GM20431 (cell line): Measurements from ENCODE around the gene RPS24.

Experiments used
- in situ Hi-C: fragments of 300-500 bp; cut with MseI, MboI; formaldehyde crosslinking; loops from one replicate; pipeline ENCODE4 v1.15.0; 2020; ENCODE audit warnings: low sequenced_read_pairs; ENCODE audit not compliant: unreplicated experiment

RPS24 gene

DNA sequence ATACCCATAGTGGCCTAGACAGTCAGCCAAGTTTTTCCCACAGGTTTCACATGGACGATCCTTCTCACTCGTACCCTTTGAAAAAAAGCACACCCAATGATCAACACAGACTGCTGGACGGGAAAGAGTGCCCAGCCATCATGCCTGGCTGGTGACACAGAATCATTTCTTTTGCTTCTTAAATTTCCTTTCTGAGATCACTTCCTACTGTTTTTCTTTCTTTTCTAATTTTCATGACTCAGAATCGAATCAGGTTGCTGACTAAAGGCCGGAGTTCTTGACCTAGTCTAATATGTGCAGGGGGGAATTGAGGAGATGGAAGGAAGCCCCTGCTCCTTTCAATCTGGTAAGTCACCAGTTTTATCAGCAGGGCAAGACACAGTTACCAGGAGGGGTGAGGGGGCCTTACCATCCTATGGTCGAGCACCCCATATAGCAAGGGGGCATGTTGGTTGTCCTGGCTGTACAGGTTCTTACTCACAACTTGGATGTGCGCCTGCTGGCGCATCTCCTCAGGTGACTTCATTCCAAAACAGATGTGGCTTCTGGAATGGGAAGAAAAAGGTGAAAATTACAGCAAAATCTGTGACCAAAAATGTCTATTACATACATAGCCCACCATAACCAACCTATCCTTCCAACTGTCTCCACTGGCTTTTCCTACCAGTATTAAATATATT lies 7.8 kb upstream of the RPS24 start:
- in situ Hi-C loops, result no loop called here

DNA sequence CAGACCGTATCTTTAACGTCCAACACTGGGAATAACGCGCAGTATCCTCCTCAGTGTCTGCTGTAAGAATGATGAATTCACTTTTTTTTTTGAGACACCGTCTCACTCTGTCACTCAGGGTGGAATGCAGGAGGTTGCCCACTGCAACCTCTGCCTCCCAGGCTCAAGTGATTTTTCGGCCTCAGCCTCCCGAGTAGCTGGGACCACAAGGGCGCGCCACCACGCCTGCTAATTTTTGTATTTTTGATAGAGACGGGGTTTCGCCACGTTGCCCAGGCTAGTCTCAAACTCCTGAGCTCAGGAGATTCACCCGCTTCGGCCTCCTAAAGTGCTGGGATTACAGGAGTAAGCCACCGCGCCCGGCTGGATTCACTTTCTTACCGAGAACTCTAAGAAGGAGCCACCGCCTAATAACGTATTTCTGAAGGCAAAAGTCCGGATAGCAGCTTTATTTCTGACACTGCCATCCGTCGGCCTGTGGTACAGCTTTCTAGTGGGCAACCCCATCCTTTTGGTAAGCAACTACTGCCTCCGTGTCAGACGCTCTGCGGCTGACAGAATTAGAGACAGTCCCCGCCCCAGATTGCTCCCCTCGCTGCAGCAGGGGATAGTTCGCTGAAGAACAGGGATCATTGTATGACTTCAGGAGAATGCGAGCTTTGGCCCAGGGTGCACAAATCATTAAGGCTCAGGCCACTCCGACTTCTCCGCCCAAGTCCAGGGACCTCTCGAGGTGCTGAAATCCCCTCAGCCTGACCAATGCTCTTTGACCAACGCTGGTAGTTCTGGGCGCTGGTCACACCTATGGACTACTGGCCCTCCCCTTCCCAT lies 5.0 kb upstream of the RPS24 start:
- in situ Hi-C loops, result no loop called here

DNA sequence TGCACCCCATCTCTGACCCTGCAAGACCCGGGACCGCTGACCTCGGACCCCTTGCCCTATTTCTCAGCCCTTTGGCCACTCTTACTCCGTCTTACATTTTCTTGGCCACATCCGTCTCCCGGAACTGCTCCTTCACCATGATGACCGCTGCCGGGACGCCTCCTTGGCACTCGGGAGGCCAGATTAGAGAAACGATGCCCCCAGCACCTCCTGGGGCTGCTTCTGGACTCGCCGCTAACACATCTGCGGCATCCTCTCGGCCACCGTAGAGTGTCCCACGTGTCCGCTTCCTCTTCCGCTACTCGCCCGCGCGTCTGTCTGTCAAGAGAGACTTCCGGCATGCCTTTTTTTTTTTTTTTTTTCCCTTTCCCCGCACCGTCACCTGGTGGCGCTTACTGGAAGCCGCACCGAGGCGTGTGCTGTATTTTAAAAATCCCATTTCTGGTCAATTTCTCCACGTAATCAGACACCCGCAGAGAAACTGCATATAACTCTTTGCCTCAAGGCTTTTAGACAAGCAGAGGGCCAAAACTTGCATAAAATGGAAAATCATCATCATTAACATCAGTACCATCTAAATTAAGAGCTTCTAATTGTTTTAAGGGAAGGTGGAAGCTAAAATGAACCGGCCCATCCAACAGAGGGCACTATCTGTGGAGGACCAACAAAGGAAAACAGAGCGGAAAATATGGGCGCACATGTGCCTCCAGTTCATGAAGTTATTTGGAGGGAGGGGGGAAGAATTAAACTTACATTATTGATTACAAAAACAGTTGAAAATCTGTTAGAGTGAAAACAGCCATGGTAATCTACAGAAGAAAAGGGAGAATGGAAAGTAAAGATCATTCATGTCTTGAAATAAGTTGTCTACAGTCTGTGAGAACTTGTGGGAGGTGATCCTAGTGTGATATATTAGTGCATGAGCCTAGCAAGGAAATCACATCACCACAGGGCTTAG lies 4.1 kb upstream of the RPS24 start, which contains the start of gene POLR3A:
Gene POLR3A (minus strand): TSS at position 247 of the 958 bp plus-strand sequence. CDS start 108 bp downstream, at position 139.
- in situ Hi-C loops, result no loop called here

DNA sequence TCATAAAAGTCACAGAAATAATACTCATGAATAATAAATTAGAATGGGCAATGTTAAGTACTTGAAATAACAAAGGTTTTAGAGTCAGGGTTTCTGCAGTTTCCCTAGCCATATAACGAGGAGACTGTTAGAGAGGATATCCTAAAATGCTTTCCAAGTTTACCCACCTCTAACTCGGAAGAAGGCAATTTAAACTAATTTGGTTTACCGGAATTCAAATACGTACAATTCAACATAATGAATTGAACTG lies 351 bp upstream of the RPS24 start:
- in situ Hi-C loops, result no loop called here

DNA sequence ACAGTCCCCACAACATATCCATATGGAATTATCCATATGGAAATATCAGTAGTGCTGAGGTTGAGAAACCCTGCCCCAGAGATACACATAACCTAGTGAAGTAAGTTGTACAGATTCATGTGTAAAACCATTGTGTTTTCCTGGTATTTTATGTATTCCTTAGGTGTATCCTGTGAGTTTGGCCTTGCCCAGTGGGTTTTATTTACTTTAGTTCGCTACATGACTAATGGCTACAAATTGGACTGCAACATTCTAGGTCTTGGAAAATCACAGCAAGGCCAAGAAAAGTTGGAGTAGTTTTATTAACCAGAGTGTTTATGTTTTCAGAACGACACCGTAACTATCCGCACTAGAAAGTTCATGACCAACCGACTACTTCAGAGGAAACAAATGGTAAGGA lies 1.4 kb downstream of the RPS24 start:
- in situ Hi-C loops, result no loop called here

DNA sequence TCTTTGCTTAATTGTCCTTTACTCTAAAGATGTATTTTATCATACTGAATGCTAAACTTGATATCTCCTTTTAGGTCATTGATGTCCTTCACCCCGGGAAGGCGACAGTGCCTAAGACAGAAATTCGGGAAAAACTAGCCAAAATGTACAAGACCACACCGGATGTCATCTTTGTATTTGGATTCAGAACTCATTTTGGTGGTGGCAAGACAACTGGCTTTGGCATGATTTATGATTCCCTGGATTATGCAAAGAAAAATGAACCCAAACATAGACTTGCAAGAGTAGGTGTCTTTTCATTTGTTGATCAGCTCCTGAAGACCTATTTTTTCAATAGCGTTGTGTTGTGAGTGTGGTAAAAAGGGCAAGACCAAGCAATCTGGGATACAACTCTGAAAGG lies 1.8 kb downstream of the RPS24 start:
- in situ Hi-C loops, result no loop called here

DNA sequence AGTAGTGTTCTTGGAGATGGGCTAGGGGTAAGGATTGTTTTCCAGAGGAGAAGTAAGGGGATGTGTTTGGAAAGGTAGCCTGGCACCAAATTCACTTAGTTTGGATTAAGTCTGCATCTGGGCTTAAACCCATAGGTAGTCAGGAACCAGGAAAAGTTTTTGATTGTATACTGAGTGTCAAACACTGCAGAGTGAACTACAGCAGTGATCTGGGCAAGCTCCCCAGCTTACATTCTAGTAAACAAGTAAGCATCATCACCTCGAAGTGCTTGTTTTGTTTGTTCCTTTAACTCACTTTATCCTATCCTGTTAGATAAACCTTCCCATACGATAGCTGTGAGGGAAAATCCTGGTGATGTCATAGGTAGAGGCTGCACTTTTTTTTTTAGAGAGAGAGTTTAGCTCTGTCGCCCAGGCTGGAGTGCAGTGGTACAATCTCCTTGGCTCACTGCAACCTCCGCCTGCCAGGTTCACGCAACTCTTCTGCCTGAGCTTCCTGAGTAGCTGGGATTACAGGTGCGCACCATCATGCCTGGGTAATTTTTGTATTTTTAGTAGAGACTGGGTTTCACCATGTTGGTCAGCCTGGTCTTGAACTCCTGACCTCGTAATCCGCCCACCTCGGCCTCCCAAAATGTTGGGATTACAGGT lies 2.4 kb downstream of the RPS24 start:
- in situ Hi-C loops, result no loop called here

DNA sequence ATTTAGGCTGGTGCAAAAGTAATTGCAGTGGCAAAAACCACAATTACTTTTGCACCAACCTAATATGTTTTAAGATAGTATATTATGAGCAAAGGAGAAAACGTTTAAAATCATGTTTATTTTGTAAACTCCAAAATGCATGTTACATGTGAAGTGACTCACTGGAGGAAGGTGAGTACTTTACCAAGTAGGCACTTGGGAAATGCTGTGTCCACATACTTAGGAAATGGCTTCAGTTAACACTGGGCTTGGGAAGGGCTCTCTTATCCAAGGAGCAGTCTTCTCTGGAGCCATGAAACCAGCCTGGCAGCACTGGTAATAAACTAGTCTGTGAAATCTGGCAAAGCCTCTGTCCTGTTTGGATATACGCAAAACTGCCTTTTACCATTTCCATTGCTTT lies 4.4 kb downstream of the RPS24 start:
- in situ Hi-C loops, result no loop called here

DNA sequence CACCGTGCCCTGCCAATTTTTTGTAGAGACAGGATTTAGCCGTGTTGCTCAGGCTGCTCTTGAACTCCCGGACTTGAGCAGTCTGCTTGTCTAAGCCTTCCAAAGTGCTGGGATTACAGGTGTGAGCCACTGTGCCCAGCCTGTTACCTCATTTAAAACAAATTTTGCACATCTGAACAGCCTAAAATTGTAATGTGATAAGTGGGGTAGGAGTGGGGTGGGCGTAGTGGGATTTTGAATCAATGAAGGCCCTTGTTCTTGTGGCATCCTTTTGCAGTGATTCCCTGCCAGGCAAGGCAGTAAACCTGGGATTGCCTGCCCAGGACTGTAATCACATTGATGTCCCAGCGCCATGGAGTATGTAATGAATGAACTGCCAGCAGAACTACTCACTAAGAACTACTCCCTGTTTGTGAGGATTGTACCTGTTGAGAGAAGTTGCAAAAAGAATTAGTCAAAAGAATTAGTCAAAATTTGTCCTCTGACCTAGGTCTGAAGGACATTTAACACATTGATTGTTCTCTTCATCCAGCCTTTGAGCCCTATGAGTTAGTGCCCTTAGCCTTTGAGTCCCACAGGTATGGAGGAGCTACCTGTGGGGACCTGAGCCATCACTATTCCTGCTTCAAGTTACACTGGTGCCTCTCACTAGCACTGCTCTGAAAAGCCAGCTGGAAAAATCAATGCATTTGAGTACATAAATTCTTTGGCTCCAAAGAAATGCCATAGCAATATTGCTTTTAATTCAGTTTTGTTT lies 5.3 kb downstream of the RPS24 start:
- in situ Hi-C loops, result no loop called here

DNA sequence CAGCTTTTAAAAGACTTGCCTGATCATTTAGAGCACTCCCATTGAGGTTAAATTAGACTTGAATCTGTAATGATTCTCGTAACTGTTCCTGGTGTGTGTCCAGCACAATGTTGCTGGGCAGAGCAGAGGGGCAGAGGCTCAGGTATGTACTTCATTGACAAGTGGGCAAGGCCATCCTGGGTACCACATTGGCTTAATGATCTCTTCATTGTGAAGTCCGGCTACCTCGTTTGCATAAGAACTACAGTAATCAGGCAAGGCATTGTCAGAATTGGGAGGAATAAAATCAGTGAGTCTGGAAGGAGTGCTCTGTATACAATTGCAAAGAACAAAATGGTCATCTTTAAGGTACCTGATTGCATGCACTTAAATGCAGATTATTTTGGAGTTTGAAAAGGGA lies 6.1 kb downstream of the RPS24 start:
- in situ Hi-C loops, result loop anchor here (10.0 kb wide), 1 partner anchor 1155 kb away; no protein-coding TSS in a partner anchor

DNA sequence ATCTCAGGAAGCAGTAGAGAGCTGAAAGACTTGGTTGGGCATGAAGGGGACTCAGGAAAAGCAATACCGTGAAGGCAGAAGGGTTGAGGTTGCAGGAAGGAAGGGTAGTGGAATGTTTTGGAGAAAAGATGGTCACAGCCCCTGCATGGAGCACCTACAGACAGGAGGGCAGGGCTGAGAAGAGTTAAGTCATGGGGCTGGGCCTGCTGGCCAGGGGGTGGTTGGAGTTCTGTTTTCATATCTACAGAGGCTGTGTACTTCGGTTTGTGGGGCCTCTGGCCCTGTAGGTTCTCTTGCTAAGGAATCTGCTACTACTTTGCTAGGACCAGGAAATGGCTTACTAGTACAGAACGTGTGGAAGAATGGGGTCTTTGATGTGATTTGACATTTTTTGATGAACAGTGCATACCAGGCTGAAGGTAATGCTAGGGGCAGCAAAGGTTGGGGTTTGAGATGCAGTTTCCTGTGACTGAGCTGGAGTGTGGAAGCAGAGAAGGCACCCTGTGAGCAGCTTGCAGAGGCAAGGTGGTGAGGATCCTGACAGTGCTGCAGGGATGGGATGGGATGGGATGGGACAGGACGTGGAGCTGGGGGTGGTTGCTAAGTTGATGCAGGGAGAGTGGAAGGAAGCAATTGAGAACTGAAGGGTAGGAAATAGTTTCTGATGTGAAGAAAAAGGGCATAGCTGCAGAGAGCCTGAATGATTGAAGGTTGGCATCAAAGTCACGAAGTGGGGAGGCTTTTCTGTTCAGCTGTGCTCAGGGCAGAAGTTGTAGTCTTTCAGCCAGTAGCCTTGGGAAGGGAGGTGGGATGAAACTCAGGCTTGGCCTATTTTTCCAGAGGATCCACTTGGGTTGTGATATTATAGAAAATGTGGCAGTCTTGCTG lies 7.8 kb downstream of the RPS24 start:
- in situ Hi-C loops, result loop anchor here (10.0 kb wide), 1 partner anchor 1153 kb away; no protein-coding TSS in a partner anchor

DNA sequence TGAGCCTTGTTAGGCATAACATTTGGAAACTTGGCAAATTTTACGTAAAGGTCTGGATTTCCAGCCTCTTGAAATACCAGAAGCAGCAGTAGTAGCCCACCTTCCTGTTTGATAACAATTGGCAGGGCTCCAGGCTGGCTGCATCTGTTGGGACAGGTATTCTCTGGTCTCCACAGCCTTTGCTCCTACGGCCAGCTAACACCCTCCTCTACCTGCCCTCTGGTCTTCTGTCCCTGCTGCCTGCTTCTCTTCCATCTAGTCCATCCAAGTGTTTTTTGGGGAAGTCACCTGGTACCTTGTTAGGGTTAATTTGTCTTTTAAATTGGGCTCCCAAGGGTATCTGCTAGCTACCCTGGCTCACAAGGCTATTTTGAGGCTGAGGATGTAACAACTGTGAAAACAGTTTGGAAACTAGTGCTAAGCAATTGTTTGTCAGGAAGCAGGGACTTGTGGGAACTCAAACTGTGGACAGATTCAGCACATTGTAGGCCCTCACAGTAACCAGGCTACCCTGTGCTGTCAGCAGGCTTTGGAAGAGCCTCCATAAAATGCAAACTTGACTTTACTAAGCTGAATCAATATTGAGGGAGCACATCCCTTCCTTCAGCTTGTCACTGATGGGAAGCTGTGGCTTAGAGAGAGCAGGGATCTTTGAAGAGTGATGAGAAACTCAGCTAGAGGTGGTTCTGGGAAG lies 8.5 kb downstream of the RPS24 start:
- in situ Hi-C loops, result loop anchor here (10.0 kb wide), 1 partner anchor 1153 kb away; no protein-coding TSS in a partner anchor

DNA sequence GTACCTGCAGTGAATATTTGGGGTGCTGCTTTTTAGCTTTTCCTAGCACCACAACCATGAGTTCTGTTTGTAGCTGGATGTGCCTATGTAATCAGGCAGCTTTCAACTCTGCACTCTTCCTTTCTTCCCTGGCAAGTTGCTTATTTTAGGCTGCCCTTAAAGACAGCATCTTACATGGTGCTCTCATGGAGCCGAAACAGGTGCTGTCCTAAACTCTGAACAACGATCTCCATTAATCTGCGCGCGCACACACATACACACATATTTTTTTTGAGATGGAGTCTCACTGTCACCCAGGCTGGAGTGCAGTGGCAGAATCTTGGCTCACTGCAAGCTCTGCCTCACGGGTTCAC lies 9.1 kb downstream of the RPS24 start:
- in situ Hi-C loops, result loop anchor here (10.0 kb wide), 1 partner anchor 1152 kb away; no protein-coding TSS in a partner anchor

DNA sequence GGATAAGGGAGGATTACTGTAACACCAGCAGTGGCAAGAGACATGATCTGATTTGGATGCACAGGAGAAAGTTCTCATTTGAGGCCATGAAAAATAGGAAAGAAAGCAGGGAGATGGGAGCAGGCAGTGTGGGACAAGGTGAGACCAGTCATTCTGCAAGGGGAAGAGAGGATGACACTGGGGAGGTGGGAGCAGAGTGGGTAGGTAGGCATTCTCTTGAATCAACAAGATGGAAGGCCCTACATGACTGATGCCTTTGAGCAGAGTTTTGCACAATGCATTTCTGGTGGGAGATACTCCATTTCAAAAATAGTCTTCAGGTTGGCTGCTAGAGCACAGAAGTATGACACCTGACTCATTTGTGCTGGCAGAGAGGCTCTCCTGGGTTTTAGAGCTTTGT lies 10.5 kb downstream of the RPS24 start:
- in situ Hi-C loops, result loop anchor here (10.0 kb wide), 1 partner anchor 1151 kb away; no protein-coding TSS in a partner anchor

DNA sequence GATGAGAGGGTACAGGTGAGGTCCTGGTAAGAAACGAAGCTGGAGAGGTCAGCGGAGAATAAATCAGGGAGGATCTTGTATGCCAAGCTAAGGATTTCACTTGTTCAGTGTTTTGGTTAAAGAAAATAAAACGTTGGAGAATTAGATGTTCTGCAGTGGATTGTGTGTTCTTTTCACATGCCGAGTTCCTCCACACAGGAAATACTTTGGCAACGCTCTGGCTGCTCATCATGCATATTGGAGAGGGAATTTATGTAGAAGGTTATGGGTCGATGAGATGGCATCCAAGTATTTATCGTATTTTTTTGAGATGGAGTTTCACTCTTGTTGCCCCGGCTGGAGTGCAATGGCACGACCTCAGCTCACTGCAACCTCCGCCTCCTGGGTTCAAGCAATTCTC lies 11.0 kb downstream of the RPS24 start:
- in situ Hi-C loops, result loop anchor here (10.0 kb wide), 1 partner anchor 1150 kb away; no protein-coding TSS in a partner anchor

DNA sequence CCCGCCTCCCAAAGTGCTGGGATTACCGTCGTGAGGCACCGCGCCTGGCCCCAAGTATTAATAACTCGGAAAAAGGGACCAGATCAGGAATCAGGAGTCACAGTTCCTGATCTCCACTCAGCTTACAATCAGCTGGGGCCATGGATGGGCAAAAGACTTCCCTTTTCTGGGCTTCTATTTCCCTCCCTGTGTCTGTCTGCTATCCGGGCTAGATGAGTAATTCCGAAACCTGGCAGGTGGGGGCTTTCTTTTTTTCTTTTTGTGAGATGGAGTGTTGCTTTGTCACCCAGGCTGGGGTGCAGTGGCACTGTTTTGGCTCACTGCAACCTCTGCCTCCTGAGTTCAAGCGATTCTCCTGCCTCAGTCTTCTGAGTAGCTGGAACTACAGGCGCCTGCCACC lies 11.6 kb downstream of the RPS24 start:
- in situ Hi-C loops, result loop anchor here (10.0 kb wide), 1 partner anchor 1150 kb away; no protein-coding TSS in a partner anchor

DNA sequence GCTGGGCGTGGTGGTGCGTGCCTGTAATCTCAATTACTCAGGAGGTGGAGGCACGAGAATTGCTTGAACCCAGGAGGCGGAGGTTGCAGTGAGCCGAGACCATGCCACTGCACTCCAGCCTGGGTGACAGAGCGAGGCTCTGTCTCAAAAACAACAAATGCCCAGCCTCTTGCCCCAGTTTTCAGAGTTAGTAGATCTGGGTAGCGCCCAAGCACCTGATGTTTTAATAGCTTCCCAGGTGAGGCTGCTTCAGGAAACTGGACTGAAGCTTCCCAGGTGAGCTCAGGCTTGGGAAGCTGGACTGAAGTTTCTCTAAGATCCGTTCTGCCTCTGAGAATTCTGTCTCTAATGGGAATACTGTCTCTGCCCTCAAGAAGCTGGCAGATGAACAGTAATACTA lies 12.2 kb downstream of the RPS24 start:
- in situ Hi-C loops, result loop anchor here (10.0 kb wide), 1 partner anchor 1149 kb away; no protein-coding TSS in a partner anchor
